WTC11 (cell line): Measurements from ENCODE around the gene NDST4. TPM values are rescaled to one million over a fixed set of nuclear protein-coding genes. Genes with fewer than 3 reads are reported as not detected.

Experiments used
- ATAC-seq: fragments of 200-7000 bp; cut with Tn5 transposase; 2 replicates; pipeline ENCODE4 v1.10.0; 2021; ENCODE audit warnings: mild to moderate bottlenecking, moderate library complexity
- CTCF ChIA-PET: fragments of 300-600 bp; sonication (Branson Sonifier 250); formaldehyde crosslinking; loops from one replicate; lab custom pipeline; 2021; ENCODE audit warnings: antibody characterized with exemption; lab: Charles Lee
- POLR2A ChIA-PET: fragments of 350-600 bp; sonication (Branson Sonifier 250); formaldehyde crosslinking; loops from one replicate; lab custom pipeline; 2021; ENCODE audit warnings: antibody characterized with exemption; lab: Charles Lee
- DNase-seq: peaks from one replicate; pipeline ENCODE4 v3.0.0; 2021; ENCODE audit warnings: low spot score
- H3K27ac Mint-ChIP-seq: 2 replicates; pipeline ENCODE4 v1.8.0; 2021; ENCODE audit warnings: mixed read lengths
- H3K27me3 Mint-ChIP-seq: 2 replicates; pipeline ENCODE4 v1.8.0; 2021; ENCODE audit warnings: low read depth, mild to moderate bottlenecking, moderate library complexity, mixed read lengths
- H3K36me3 Mint-ChIP-seq: 2 replicates; pipeline ENCODE4 v1.8.0; 2021; ENCODE audit warnings: mixed read lengths
- H3K4me1 Mint-ChIP-seq: 2 replicates; pipeline ENCODE4 v1.8.0; 2022; ENCODE audit warnings: mixed read lengths
- H3K4me3 Mint-ChIP-seq: 2 replicates; pipeline ENCODE4 v1.8.0; 2021; ENCODE audit warnings: mild to moderate bottlenecking, moderate library complexity, mixed read lengths
- H3K9me3 Mint-ChIP-seq: 2 replicates; pipeline ENCODE4 v1.8.0; 2021; ENCODE audit warnings: mixed read lengths
- ATF2 ChIP-seq: sonication (generic); formaldehyde crosslinking; IDR thresholded peaks from 2 replicates; pipeline ENCODE4 v1.8.1; 2022; ENCODE audit warnings: low read depth, missing genetic modification reagents, borderline replicate concordance
- CDX4 ChIP-seq: fragments of 250-450 bp; sonication (Bioruptor Pico); IDR thresholded peaks from 2 replicates; pipeline ENCODE4 v1.9.0; 2021; ENCODE audit warnings: moderate library complexity, mild to moderate bottlenecking, inconsistent platforms, borderline replicate concordance
- CTCF ChIP-seq: fragments of 200-600 bp; IDR thresholded peaks from 2 replicates; pipeline ENCODE4 v1.8.0; 2022; ENCODE audit warnings: antibody characterized with exemption
- E2F1 ChIP-seq: sonication (generic); formaldehyde crosslinking; IDR thresholded peaks from 2 replicates; pipeline ENCODE4 v1.8.0; 2022; ENCODE audit warnings: mild to moderate bottlenecking, missing genetic modification reagents
- E2F4 ChIP-seq: sonication (generic); formaldehyde crosslinking; IDR thresholded peaks from 2 replicates; pipeline ENCODE4 v1.8.1; 2022; ENCODE audit warnings: low read depth, mild to moderate bottlenecking, moderate library complexity, missing genetic modification reagents, borderline replicate concordance
- ELF4 ChIP-seq: sonication (generic); formaldehyde crosslinking; IDR thresholded peaks from 2 replicates; pipeline ENCODE4 v1.8.1; 2022; ENCODE audit warnings: low read depth, mild to moderate bottlenecking, moderate library complexity, missing genetic modification reagents
- EMX1 ChIP-seq: fragments of 250-450 bp; sonication (Bioruptor Pico); IDR thresholded peaks from 2 replicates; pipeline ENCODE4 v1.8.0; 2021; ENCODE audit warnings: mild to moderate bottlenecking
- ESRRA ChIP-seq: sonication (generic); formaldehyde crosslinking; IDR thresholded peaks from 2 replicates; pipeline ENCODE4 v1.8.1; 2022; ENCODE audit warnings: mild to moderate bottlenecking, missing genetic modification reagents, borderline replicate concordance
- ETV6 ChIP-seq: sonication (generic); formaldehyde crosslinking; IDR thresholded peaks from 2 replicates; pipeline ENCODE4 v1.8.1; 2022; ENCODE audit warnings: mild to moderate bottlenecking, missing genetic modification reagents
- HMGA2 ChIP-seq: fragments of 250-450 bp; sonication (Bioruptor Pico); IDR thresholded peaks from 2 replicates; pipeline ENCODE4 v1.4.0; 2021; ENCODE audit warnings: mild to moderate bottlenecking, moderate library complexity
- JUN ChIP-seq: sonication (generic); formaldehyde crosslinking; IDR thresholded peaks from 2 replicates; pipeline ENCODE4 v1.8.0; 2023; ENCODE audit warnings: mild to moderate bottlenecking, missing genetic modification reagents
- MLX ChIP-seq: sonication (generic); formaldehyde crosslinking; IDR thresholded peaks from 2 replicates; pipeline ENCODE4 v1.8.1; 2023; ENCODE audit warnings: mild to moderate bottlenecking, missing genetic modification reagents, moderate library complexity
- NR1H2 ChIP-seq: sonication (generic); formaldehyde crosslinking; IDR thresholded peaks from 2 replicates; pipeline ENCODE4 v1.9.0; 2021; ENCODE audit warnings: mild to moderate bottlenecking, moderate library complexity, missing genetic modification reagents
- NR2C2 ChIP-seq: sonication (generic); formaldehyde crosslinking; IDR thresholded peaks from 2 replicates; pipeline ENCODE4 v1.8.0; 2022; ENCODE audit warnings: mild to moderate bottlenecking, missing genetic modification reagents
- RELA ChIP-seq: sonication (generic); formaldehyde crosslinking; IDR thresholded peaks from 2 replicates; pipeline ENCODE4 v1.8.1; 2022; ENCODE audit warnings: missing genetic modification reagents, mild to moderate bottlenecking, borderline replicate concordance
- SMAD3 ChIP-seq: sonication (generic); formaldehyde crosslinking; IDR thresholded peaks from 2 replicates; pipeline ENCODE4 v1.8.0; 2022; ENCODE audit warnings: missing genetic modification reagents, mild to moderate bottlenecking, borderline replicate concordance
- TP53 ChIP-seq: sonication (generic); formaldehyde crosslinking; IDR thresholded peaks from 2 replicates; pipeline ENCODE4 v1.8.1; 2023; ENCODE audit warnings: mild to moderate bottlenecking, missing genetic modification reagents
- USF2 ChIP-seq: sonication (generic); formaldehyde crosslinking; IDR thresholded peaks from 2 replicates; pipeline ENCODE4 v1.8.1; 2023; ENCODE audit warnings: mild to moderate bottlenecking, missing genetic modification reagents, moderate library complexity
- ZBTB43 ChIP-seq: sonication (generic); formaldehyde crosslinking; IDR thresholded peaks from 2 replicates; pipeline ENCODE4 v1.8.1; 2023; ENCODE audit warnings: mild to moderate bottlenecking, missing genetic modification reagents
- ZNF263 ChIP-seq: sonication (generic); formaldehyde crosslinking; IDR thresholded peaks from 2 replicates; pipeline ENCODE4 v1.8.1; 2022; ENCODE audit warnings: low read depth, mild to moderate bottlenecking, moderate library complexity, missing genetic modification reagents
- ZNF396 ChIP-seq: fragments of 250-450 bp; sonication (Bioruptor Pico); IDR thresholded peaks from 2 replicates; pipeline ENCODE4 v1.8.0; 2021; ENCODE audit warnings: mild to moderate bottlenecking, moderate library complexity, borderline replicate concordance
- ZNF512 ChIP-seq: sonication (generic); formaldehyde crosslinking; IDR thresholded peaks from 2 replicates; pipeline ENCODE4 v1.8.1; 2022; ENCODE audit warnings: missing genetic modification reagents, borderline replicate concordance
- total RNA-seq: library from RNA; stranded (reverse); gene quantifications from 3 replicates; pipeline ENCODE4 v1.2.3, GENCODE V29; 2021

Gene NDST4
- total RNA-seq, 1 experiment from 2014 or later, result not detected

GRCh38 chr4:115053313-115053712 is 60.1 kb downstream of the NDST4 start (continued):
- TF ChIP-seq ZNF512 (CRISPR knock-in tag), result no peak
- no peak for TF ChIP-seq EMX1 (CRISPR knock-in tag)
- no peak for TF ChIP-seq JUN
- TF ChIP-seq SMAD3 (CRISPR knock-in tag), result no peak
- no peak for TF ChIP-seq NR1H2 (CRISPR knock-in tag)
- no peak for TF ChIP-seq TP53
- no peak for TF ChIP-seq CDX4 (CRISPR knock-in tag)
- TF ChIP-seq ZBTB43 (CRISPR knock-in tag), result no peak
- no peak for TF ChIP-seq ZNF396 (CRISPR knock-in tag)
- no peak for TF ChIP-seq ELF4
- no peak for TF ChIP-seq USF2 (CRISPR knock-in tag)

GRCh38 chr4:115042496-115042895 is 70.9 kb downstream of the NDST4 start:
- Mint-ChIP-seq H3K9me3 (no peaks in the 10 kb centered on the region), H3K4me1 (no peaks in the 10 kb centered on the region)
- POLR2A ChIA-PET, result no interaction called here
- TF ChIP-seq CTCF (peak; percentile 41; the same call in 1 of the 2 replicates), HMGA2 (CRISPR knock-in tag) (no peak), MLX (CRISPR knock-in tag) (no peak), E2F4 (CRISPR knock-in tag) (no peak)
- TF ChIP-seq, all 79 proteins: peak for 1
- peak; percentile 16 for DNase-seq
- Mint-ChIP-seq H3K27ac (no peak overlapping the region), H3K36me3 (no peaks in the 10 kb centered on the region), H3K27me3 (no peaks in the 10 kb centered on the region), H3K4me3 (no peak overlapping the region)
- peak; percentile 96 for ATAC-seq
- CTCF ChIA-PET, result no interaction called here

- Mint-ChIP-seq H3K4me1 (peaks cover 4% of the 10 kb centered on the region), H3K27me3 (no peaks in the 10 kb centered on the region), H3K4me3 (no peak overlapping the region), H3K36me3 (no peaks in the 10 kb centered on the region), H3K9me3 (no peaks in the 10 kb centered on the region), H3K27ac (no peak overlapping the region)
- CTCF ChIA-PET, result no interaction called here
- ATAC-seq (no peak), DNase-seq (no peak)
- POLR2A ChIA-PET, result no interaction called here
- TF ChIP-seq ESRRA (CRISPR knock-in tag), result no peak
- no peak for TF ChIP-seq ZNF263 (CRISPR knock-in tag)
- TF ChIP-seq E2F1 (CRISPR knock-in tag), result no peak
- no peak for TF ChIP-seq NR2C2 (CRISPR knock-in tag)
- no peak for TF ChIP-seq ATF2 (CRISPR knock-in tag)
- TF ChIP-seq ETV6 (CRISPR knock-in tag), result no peak
- no peak for TF ChIP-seq RELA
Measured at GRCh38 chr4:115030281-115030680, 83.1 kb downstream of the NDST4 start.
